Ishikawa (cell line): Measurements from ENCODE around the gene KCNH2.

Source experiments
- CEBPB ChIP-seq: IDR thresholded peaks from 2 replicates; pipeline ENCODE4 v1.6.1; 2012
- CREB1 ChIP-seq: IDR thresholded peaks from 2 replicates; pipeline ENCODE4 v1.6.1; 2012; ENCODE audit warnings: low read depth
- EGR1 ChIP-seq: IDR thresholded peaks from 2 replicates; pipeline ENCODE4 v1.6.1; 2012
- EP300 ChIP-seq: IDR thresholded peaks from 2 replicates; pipeline ENCODE4 v1.6.1; 2012; ENCODE audit warnings: borderline replicate concordance
- FOXM1 ChIP-seq: IDR thresholded peaks from 2 replicates; pipeline ENCODE4 v1.6.1; 2012; ENCODE audit warnings: low read depth, borderline replicate concordance
- NFIC ChIP-seq: IDR thresholded peaks from 2 replicates; pipeline ENCODE4 v1.6.1; 2012
- RAD21 ChIP-seq: IDR thresholded peaks from 2 replicates; pipeline ENCODE4 v1.6.1; 2012; ENCODE audit warnings: low read depth
- TAF1 ChIP-seq: IDR thresholded peaks from 2 replicates; pipeline ENCODE4 v1.6.1; 2012; ENCODE audit warnings: low read depth, mild to moderate bottlenecking
- TCF12 ChIP-seq: IDR thresholded peaks from 2 replicates; pipeline ENCODE4 v1.6.1; 2012; ENCODE audit warnings: low read depth
- TEAD4 ChIP-seq: IDR thresholded peaks from 2 replicates; pipeline ENCODE4 v1.6.1; 2012
- YY1 ChIP-seq: IDR thresholded peaks from 2 replicates; pipeline ENCODE4 v1.6.1; 2012; ENCODE audit warnings: low read depth
- ZBTB7A ChIP-seq: IDR thresholded peaks from 2 replicates; pipeline ENCODE4 v1.6.1; 2012; ENCODE audit warnings: low read depth
- TF ChIP-seq, protein P1 (sequence below): IDR thresholded peaks from 2 replicates; pipeline ENCODE4 v1.6.1; 2012; ENCODE audit warnings: low read depth, mild to moderate bottlenecking
- TF ChIP-seq, protein P2 (sequence below): IDR thresholded peaks from 2 replicates; pipeline ENCODE4 v1.6.1; 2012
- TF ChIP-seq, protein P3 (sequence below): IDR thresholded peaks from 2 replicates; pipeline ENCODE4 v1.6.1; 2012

KCNH2 gene

DNA sequence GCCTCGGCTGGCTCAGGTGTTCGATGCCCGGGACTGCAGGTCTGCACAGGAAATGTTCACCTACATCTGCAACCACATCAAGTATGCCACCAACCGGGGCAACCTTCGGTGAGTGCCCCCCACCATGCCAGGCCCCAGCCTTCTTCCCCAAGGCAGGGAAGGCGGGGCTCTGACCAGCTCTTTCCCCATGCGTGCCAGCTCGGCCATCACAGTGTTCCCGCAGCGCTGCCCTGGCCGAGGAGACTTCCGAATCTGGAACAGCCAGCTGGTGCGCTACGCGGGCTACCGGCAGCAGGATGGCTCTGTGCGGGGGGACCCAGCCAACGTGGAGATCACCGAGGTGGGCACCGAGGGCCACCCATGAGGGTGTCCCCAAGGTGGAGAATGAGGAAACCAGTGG lies 20.2 kb upstream of the KCNH2 start:
- TF ChIP-seq CEBPB (no peak), CREB1 (no peak), YY1 (no peak), FOXM1 (no peak), EP300 (no peak), RAD21 (no peak), TAF1 (no peak), ZBTB7A (no peak), NFIC (no peak), TEAD4 (no peak), EGR1 (no peak), TCF12 (no peak)
- TF ChIP-seq, protein P1, sequence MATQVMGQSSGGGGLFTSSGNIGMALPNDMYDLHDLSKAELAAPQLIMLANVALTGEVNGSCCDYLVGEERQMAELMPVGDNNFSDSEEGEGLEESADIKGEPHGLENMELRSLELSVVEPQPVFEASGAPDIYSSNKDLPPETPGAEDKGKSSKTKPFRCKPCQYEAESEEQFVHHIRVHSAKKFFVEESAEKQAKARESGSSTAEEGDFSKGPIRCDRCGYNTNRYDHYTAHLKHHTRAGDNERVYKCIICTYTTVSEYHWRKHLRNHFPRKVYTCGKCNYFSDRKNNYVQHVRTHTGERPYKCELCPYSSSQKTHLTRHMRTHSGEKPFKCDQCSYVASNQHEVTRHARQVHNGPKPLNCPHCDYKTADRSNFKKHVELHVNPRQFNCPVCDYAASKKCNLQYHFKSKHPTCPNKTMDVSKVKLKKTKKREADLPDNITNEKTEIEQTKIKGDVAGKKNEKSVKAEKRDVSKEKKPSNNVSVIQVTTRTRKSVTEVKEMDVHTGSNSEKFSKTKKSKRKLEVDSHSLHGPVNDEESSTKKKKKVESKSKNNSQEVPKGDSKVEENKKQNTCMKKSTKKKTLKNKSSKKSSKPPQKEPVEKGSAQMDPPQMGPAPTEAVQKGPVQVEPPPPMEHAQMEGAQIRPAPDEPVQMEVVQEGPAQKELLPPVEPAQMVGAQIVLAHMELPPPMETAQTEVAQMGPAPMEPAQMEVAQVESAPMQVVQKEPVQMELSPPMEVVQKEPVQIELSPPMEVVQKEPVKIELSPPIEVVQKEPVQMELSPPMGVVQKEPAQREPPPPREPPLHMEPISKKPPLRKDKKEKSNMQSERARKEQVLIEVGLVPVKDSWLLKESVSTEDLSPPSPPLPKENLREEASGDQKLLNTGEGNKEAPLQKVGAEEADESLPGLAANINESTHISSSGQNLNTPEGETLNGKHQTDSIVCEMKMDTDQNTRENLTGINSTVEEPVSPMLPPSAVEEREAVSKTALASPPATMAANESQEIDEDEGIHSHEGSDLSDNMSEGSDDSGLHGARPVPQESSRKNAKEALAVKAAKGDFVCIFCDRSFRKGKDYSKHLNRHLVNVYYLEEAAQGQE = no peak
- TF ChIP-seq, protein P2, sequence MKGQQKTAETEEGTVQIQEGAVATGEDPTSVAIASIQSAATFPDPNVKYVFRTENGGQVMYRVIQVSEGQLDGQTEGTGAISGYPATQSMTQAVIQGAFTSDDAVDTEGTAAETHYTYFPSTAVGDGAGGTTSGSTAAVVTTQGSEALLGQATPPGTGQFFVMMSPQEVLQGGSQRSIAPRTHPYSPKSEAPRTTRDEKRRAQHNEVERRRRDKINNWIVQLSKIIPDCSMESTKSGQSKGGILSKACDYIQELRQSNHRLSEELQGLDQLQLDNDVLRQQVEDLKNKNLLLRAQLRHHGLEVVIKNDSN = no peak
- TF ChIP-seq, protein P3, sequence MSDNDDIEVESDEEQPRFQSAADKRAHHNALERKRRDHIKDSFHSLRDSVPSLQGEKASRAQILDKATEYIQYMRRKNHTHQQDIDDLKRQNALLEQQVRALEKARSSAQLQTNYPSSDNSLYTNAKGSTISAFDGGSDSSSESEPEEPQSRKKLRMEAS = no peak

DNA sequence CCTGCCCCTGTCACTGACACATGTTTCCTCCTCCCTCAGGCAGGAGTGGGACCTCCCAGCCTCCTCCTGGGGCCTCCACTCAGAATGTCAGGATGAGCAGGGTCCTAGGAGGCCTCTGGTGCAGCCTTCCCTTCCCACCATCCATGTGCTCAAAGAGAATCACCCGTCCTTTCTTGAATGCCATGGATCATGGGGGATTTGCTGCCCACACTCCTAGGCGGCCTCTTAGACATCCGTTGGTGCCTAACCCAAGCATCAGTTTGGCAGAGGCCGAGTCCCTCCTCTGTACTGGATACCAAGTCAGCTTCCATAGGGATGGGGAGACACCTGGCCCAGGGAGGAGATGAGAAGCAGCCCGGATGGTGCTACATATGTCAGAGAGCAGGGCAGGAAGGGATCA lies 19.7 kb upstream of the KCNH2 start:
- TF ChIP-seq, protein P2 = no peak
- TF ChIP-seq, protein P3 = no peak
- TF ChIP-seq TEAD4 = no peak
- no peak for TF ChIP-seq NFIC
- TF ChIP-seq, protein P1 = no peak
- TF ChIP-seq RAD21 = no peak
- TF ChIP-seq YY1 = no peak
- no peak for TF ChIP-seq TCF12
- no peak for TF ChIP-seq FOXM1
- TF ChIP-seq TAF1 = no peak
- no peak for TF ChIP-seq CEBPB
- TF ChIP-seq EP300 = no peak
- no peak for TF ChIP-seq CREB1
- TF ChIP-seq ZBTB7A = no peak
- no peak for TF ChIP-seq EGR1

DNA sequence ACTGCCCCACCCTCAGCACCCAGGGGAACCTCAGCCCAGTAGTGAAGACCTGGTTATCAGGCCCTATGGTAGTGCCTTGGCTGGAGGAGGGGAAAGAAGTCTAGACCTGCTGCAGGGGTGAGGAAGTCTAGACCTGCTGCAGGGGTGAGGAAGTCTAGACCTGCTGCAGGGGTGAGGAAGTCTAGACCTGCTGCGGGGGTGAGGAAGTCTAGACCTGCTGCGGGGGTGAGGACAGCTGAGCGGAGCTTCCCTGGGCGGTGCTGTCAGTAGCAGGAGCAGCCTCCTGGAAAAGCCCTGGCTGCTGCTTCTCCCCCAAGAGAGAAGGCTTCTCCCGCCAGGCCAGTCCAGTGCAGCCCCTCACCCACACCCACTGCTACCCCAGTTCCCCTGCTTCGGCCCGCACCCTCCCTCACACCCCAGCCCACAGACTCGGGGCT lies 19.0 kb upstream of the KCNH2 start:
- TF ChIP-seq FOXM1 (no peak), YY1 (no peak), TAF1 (no peak), TCF12 (no peak), NFIC (no peak), CEBPB (no peak), ZBTB7A (no peak), TEAD4 (no peak), EP300 (no peak)
- TF ChIP-seq, protein P1 = no peak
- TF ChIP-seq, protein P2 = no peak

DNA sequence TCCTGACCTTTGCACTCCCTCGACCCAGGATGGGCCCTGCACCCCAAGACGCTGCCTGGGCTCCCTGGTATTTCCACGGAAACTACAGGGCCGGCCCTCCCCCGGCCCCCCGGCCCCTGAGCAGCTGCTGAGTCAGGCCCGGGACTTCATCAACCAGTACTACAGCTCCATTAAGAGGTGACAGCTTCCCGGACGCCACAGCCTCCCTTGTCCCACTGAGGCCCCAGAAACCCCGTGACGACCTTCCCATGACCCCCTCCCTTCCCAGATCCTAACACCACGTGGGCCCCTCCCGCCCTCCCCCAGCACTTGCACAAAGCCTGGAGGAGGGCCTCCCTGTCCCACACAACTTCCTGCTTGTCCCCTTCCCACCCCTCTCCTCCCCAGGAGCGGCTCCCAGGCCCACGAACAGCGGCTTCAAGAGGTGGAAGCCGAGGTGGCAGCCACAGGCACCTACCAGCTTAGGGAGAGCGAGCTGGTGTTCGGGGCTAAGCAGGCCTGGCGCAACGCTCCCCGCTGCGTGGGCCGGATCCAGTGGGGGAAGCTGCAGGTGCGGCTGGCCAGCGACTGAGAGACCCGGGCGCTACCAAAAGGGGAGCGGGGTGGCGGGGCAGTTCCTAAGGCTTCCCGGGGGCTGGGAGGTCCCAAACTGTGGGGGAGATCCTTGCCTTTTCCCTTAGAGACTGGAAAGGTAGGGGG lies 18.4 kb upstream of the KCNH2 start:
- TF ChIP-seq, protein P1 = no peak
- TF ChIP-seq, protein P2 = no peak
- TF ChIP-seq TEAD4 = no peak
- no peak for TF ChIP-seq EGR1
- no peak for TF ChIP-seq RAD21
- no peak for TF ChIP-seq TAF1
- TF ChIP-seq, protein P3 = no peak
- TF ChIP-seq ZBTB7A = no peak
- no peak for TF ChIP-seq CREB1
- no peak for TF ChIP-seq FOXM1
- TF ChIP-seq CEBPB = no peak
- no peak for TF ChIP-seq NFIC
- TF ChIP-seq YY1 = no peak
- no peak for TF ChIP-seq EP300
